HG03066 (cell line): ENCODE measurements around the gene ELFN2.

Experiments
- ATAC-seq: cut with Tn5 transposase; IDR thresholded peaks from one replicate; pipeline ENCODE4 v1.9.1; 2021; ENCODE audit warnings: low read depth; ENCODE audit not compliant: unreplicated experiment

The ELFN2 gene

GRCh38 chr22:37362621-37363020 is 64.7 kb downstream of the ELFN2 start:
- no peak for ATAC-seq

GRCh38 chr22:37358917-37359316 is 68.4 kb downstream of the ELFN2 start:
- ATAC-seq = no peak

GRCh38 chr22:37358386-37358785 is 68.9 kb downstream of the ELFN2 start:
- ATAC-seq = no peak

- no peak for ATAC-seq
These were observed 69.7 kb downstream of the ELFN2 start for GRCh38 chr22:37357446-37358075.

GRCh38 chr22:37356922-37357321 is 70.4 kb downstream of the ELFN2 start:
- ATAC-seq = no peak

- no peak for ATAC-seq
These were observed 72.1 kb downstream of the ELFN2 start for GRCh38 chr22:37355174-37355573.

DNA sequence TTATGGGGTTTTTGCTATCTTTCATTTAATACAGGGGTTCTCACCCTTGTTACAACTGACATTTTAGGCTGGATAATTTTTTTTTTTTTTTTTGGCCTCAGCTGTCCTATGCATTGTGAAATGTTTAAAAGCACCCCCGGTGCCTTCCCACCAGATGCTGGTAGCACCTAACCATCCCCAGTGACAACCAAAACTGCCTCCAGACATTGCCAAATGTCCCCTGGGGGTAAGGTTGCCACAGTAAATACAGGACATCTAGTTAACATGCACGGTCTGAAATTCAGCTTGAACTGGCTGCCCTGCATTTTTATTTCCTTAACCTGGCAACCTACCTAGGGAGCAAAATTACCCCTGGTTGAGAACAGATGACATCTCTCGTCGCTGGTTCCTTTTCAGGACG is 72.6 kb downstream of the ELFN2 start:
- no peak for ATAC-seq

DNA sequence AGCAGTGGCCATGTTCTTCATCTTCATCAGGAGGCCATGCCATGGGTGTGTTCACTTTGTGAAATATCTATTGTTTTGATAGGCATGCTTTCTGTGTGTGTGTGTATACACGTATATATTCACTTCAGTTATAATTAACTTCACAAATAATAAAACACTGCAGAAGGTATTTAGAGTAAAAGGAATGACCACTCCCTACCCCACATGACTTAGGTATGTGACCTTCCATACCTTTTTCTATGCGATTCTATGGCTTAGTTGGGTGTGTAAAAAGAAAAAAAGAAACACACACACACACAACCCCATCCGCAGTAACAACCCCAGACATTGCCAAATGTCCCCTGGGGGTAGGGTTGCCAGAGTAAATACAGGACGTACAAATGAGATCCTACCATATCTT is 73.0 kb downstream of the ELFN2 start:
- ATAC-seq = no peak

GRCh38 chr22:37353839-37354238 is 73.4 kb downstream of the ELFN2 start:
- ATAC-seq = no peak

DNA sequence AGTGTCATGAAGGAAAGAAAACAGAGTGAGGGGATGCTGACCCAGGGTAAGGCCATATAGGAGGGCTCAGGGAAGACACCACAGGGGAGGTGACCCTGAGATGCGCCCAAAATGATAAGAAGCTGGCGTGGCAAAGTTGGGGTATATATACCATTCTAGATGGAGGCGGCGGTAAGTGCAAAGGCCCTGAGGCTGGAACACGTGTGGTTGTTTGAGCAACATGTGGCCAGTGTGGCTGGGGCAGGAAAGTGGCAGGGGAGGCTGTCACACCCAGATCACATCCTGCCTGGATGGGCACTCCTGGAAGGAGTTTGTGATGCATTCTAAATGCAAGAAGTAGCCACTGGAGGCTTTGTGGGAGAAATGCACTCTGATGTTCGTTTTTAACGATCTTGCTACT is 74.8 kb downstream of the ELFN2 start:
- no peak for ATAC-seq

GRCh38 chr22:37351232-37351631 is 76.0 kb downstream of the ELFN2 start:
- no peak for ATAC-seq

DNA sequence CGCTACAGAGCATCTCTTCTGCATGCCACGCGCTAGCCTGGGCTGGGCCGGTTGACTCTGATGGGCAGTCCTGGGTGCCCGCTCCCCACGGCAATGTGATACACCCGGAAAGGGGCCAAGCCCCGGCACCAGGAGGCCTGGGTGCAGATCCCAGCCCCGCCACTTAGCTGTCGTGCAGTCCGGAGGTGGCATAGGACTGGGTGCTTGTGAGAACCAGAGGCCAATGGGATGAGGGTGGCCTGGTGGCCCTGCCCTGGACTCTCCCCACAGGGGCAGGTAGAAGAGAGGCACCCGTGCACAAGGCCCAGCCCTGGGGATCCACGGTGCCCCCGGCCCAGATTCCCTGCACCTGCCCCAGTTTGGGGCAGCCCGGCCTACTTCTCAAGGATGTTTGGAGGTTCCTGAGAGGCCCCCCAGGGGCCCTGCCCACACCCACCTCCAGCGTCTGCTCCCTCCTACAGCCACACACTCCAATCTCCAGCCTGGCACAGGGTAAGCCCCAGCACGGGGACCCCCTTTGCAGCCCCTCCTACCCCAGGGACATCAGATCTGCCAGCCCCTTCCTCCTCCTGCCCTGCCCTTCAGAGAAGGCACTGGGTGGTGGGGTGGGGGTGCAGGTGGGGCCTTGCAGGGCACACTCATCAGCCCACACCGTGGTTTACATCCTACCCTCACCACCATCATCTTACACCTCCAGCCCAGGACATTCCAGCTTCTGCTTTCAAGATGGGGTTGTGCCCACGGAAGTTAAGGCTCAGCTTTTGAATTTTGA is 78.0 kb downstream of the ELFN2 start:
- no peak for ATAC-seq

- no peak for ATAC-seq
These were observed 80.8 kb downstream of the ELFN2 start for GRCh38 chr22:37346505-37346895.

GRCh38 chr22:37345863-37346504 is 81.3 kb downstream of the ELFN2 start:
- ATAC-seq = no peak

GRCh38 chr22:37344735-37345449 is 82.4 kb downstream of the ELFN2 start:
- ATAC-seq = no peak

- ATAC-seq = no peak
These were observed 83.2 kb downstream of the ELFN2 start for GRCh38 chr22:37343863-37344734.

DNA sequence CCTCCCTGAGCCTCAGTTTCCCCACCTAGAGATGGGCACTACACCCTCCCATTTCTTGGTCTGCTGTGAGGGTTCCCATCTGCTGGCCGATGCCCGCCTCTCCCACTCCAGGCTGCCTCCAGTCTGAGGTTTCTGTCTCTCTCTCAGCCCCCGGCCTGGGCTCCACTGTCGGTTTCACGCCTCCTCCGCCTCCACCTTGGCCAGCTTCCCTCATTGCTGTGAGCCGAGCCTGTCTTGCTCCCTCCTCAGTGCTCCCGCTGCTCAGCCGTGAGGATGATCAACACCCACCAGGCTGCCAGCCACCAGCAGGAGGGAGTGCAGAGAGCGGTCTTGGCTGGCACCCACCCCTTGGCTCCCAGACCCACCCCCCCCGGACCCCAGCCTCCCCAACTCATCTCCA is 83.9 kb downstream of the ELFN2 start:
- ATAC-seq = no peak

- ATAC-seq = no peak
These were observed 85.2 kb downstream of the ELFN2 start for GRCh38 chr22:37342065-37342464.

GRCh38 chr22:37340331-37341262 is 86.7 kb downstream of the ELFN2 start:
- no peak for ATAC-seq
